GM23338 (cell line): Measurements from ENCODE around the gene CHCHD6. TPM values are rescaled to one million over a fixed set of nuclear protein-coding genes. Genes with fewer than 3 reads are reported as not detected.

Experiments
- ATAC-seq: fragments of 200-7000 bp; cut with Tn5 transposase; 3 replicates; pipeline ENCODE4 v1.9.1; 2020
- DNase-seq: peaks from one replicate; pipeline ENCODE4 v3.0.0-alpha.2; 2015; ENCODE audit warnings: low spot score
- H2AFZ ChIP-seq: fragments of 200-600 bp; sonication (generic); 2 replicates; pipeline ENCODE4 v1.8.0; 2016; ENCODE audit warnings: antibody characterized with exemption, mild to moderate bottlenecking, moderate library complexity
- H3F3A ChIP-seq: fragments of 200-600 bp; sonication (generic); replicated peaks from 2 replicates; pipeline ENCODE4 v1.8.0; 2017; ENCODE audit warnings: antibody characterized with exemption, mixed run types, low read depth
- H3K27ac ChIP-seq: fragments of 200-600 bp; sonication (generic); 2 replicates; pipeline ENCODE4 v1.6.1; 2016; ENCODE audit warnings: low read depth
- H3K27me3 ChIP-seq: fragments of 200-600 bp; sonication (generic); 2 replicates; pipeline ENCODE4 v1.8.0; 2016; ENCODE audit warnings: mild to moderate bottlenecking, mixed run types, moderate library complexity; ENCODE audit not compliant: insufficient read depth
- H3K36me3 ChIP-seq: fragments of 200-600 bp; sonication (generic); 2 replicates; pipeline ENCODE4 v1.8.0; 2016; ENCODE audit warnings: mild to moderate bottlenecking; ENCODE audit not compliant: insufficient read depth
- H3K4me1 ChIP-seq: fragments of 200-600 bp; sonication (generic); 2 replicates; pipeline ENCODE4 v1.8.0; 2016; ENCODE audit warnings: mild to moderate bottlenecking, moderate library complexity; ENCODE audit not compliant: insufficient read depth
- H3K4me2 ChIP-seq: fragments of 200-600 bp; sonication (generic); 2 replicates; pipeline ENCODE4 v1.7.1; 2017; ENCODE audit warnings: mixed run types
- H3K4me3 ChIP-seq: fragments of 200-600 bp; sonication (generic); 2 replicates; pipeline ENCODE4 v1.6.1; 2016; ENCODE audit warnings: mixed run types
- H3K79me2 ChIP-seq: fragments of 200-600 bp; sonication (generic); replicated peaks from 2 replicates; pipeline ENCODE4 v1.8.0; 2017; ENCODE audit warnings: mild to moderate bottlenecking; ENCODE audit not compliant: insufficient read depth
- H3K9me2 ChIP-seq: fragments of 200-600 bp; sonication (generic); 2 replicates; pipeline ENCODE4 v1.8.0; 2017; ENCODE audit not compliant: insufficient read depth
- H4K20me1 ChIP-seq: fragments of 200-600 bp; sonication (generic); replicated peaks from 2 replicates; pipeline ENCODE4 v1.8.0; 2017; ENCODE audit warnings: mild to moderate bottlenecking; ENCODE audit not compliant: insufficient read depth
- H3K27ac Mint-ChIP-seq: 2 replicates; pipeline ENCODE4 v1.8.0; 2020; ENCODE audit warnings: inconsistent platforms, mild to moderate bottlenecking, moderate library complexity, mixed read lengths
- H3K27me3 Mint-ChIP-seq: 3 replicates; pipeline ENCODE4 v1.8.0; 2022; ENCODE audit warnings: low read depth, mild to moderate bottlenecking, moderate library complexity, mixed read lengths, inconsistent platforms; ENCODE audit not compliant: insufficient read depth, poor library complexity
- H3K36me3 Mint-ChIP-seq: 3 replicates; pipeline ENCODE4 v1.8.0; 2021; ENCODE audit warnings: low read depth, mild to moderate bottlenecking, inconsistent platforms, moderate library complexity, mixed read lengths
- H3K4me1 Mint-ChIP-seq: 3 replicates; pipeline ENCODE4 v1.8.0; 2020; ENCODE audit warnings: mild to moderate bottlenecking, inconsistent platforms, mixed read lengths
- H3K4me3 Mint-ChIP-seq: 3 replicates; pipeline ENCODE4 v1.8.0; 2021; ENCODE audit warnings: moderate library complexity, mild to moderate bottlenecking, inconsistent platforms, mixed read lengths
- H3K9me3 Mint-ChIP-seq: 3 replicates; pipeline ENCODE4 v1.8.0; 2020; ENCODE audit warnings: moderate library complexity, mild to moderate bottlenecking, inconsistent platforms, mixed read lengths
- EZH2phosphoT487 ChIP-seq: fragments of 200-600 bp; sonication (generic); IDR thresholded peaks from one replicate; pipeline ENCODE4 v1.8.1; 2018; ENCODE audit warnings: antibody characterized with exemption; ENCODE audit not compliant: unreplicated experiment
- polyA plus RNA-seq: library from polyadenylated mRNA; unstranded; fragments of >200 nt; fragmentation: Nextera tagmentation; extraction: Ambion mirVana; gene quantifications from 2 replicates; pipeline ENCODE4 v1.2.1, GENCODE V29; 2016
- total RNA-seq: library from RNA; depleted of rRNA; stranded (reverse); fragments of >200 nt; shearing (Covaris generic); gene quantifications from 2 replicates; pipeline ENCODE4 v1.2.3, GENCODE V29; 2014
- TF ChIP-seq, protein P1 (sequence below): fragments of 250-450 bp; sonication (Bioruptor Pico); IDR thresholded peaks from 2 replicates; pipeline ENCODE4 v1.5.0; 2020; ENCODE audit warnings: mild to moderate bottlenecking, moderate library complexity
- TF ChIP-seq, protein P2 (sequence below): IDR thresholded peaks from 2 replicates; pipeline ENCODE4 v1.6.1; 2016; ENCODE audit warnings: antibody characterized with exemption

Gene CHCHD6
- total and polyA plus RNA-seq, 2 experiments from 2014 or later: 28.8 to 43.0 TPM

DNA sequence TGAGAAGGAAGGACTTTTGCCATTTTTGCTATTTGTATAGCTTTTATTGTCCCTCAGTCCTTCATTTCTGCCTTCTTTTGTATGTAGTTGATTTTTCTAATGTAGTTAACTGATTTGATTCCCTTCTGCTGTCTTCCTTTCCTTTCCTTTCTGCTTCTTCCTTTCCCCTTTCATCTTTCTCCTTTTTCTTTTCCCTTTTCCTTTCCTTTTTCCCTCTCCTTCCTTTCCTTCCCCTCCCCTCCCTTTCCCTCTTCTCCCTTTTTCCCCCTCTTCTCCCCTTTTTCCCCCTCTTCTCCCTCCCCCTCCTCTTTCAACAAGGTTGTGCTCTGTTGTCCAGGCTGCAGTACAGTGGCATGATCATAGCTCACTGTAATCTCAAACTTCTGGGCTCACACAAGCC, 59.0 kb downstream of the CHCHD6 start:
- Mint-ChIP-seq H3K36me3 (peaks cover 16% of the 10 kb centered on the region; the same call in 1 of the 3 replicates), H3K27me3 (peaks cover 2% of the 10 kb centered on the region), H3K27ac (no peak overlapping the region), H3K4me3 (no peak overlapping the region), H3K4me1 (peaks cover 9% of the 10 kb centered on the region; the same call in 2 of the 3 replicates), H3K9me3 (peaks cover 3% of the 10 kb centered on the region; the same call in 1 of the 3 replicates)
- H2AFZ ChIP-seq: no peak overlapping the region
- H3F3A ChIP-seq: no peaks in the 10 kb centered on the region
- H3K4me1 ChIP-seq: no peaks in the 10 kb centered on the region; the same call in 1 of the 2 replicates
- H3K4me3 ChIP-seq: no peak overlapping the region
- TF ChIP-seq, protein P1, sequence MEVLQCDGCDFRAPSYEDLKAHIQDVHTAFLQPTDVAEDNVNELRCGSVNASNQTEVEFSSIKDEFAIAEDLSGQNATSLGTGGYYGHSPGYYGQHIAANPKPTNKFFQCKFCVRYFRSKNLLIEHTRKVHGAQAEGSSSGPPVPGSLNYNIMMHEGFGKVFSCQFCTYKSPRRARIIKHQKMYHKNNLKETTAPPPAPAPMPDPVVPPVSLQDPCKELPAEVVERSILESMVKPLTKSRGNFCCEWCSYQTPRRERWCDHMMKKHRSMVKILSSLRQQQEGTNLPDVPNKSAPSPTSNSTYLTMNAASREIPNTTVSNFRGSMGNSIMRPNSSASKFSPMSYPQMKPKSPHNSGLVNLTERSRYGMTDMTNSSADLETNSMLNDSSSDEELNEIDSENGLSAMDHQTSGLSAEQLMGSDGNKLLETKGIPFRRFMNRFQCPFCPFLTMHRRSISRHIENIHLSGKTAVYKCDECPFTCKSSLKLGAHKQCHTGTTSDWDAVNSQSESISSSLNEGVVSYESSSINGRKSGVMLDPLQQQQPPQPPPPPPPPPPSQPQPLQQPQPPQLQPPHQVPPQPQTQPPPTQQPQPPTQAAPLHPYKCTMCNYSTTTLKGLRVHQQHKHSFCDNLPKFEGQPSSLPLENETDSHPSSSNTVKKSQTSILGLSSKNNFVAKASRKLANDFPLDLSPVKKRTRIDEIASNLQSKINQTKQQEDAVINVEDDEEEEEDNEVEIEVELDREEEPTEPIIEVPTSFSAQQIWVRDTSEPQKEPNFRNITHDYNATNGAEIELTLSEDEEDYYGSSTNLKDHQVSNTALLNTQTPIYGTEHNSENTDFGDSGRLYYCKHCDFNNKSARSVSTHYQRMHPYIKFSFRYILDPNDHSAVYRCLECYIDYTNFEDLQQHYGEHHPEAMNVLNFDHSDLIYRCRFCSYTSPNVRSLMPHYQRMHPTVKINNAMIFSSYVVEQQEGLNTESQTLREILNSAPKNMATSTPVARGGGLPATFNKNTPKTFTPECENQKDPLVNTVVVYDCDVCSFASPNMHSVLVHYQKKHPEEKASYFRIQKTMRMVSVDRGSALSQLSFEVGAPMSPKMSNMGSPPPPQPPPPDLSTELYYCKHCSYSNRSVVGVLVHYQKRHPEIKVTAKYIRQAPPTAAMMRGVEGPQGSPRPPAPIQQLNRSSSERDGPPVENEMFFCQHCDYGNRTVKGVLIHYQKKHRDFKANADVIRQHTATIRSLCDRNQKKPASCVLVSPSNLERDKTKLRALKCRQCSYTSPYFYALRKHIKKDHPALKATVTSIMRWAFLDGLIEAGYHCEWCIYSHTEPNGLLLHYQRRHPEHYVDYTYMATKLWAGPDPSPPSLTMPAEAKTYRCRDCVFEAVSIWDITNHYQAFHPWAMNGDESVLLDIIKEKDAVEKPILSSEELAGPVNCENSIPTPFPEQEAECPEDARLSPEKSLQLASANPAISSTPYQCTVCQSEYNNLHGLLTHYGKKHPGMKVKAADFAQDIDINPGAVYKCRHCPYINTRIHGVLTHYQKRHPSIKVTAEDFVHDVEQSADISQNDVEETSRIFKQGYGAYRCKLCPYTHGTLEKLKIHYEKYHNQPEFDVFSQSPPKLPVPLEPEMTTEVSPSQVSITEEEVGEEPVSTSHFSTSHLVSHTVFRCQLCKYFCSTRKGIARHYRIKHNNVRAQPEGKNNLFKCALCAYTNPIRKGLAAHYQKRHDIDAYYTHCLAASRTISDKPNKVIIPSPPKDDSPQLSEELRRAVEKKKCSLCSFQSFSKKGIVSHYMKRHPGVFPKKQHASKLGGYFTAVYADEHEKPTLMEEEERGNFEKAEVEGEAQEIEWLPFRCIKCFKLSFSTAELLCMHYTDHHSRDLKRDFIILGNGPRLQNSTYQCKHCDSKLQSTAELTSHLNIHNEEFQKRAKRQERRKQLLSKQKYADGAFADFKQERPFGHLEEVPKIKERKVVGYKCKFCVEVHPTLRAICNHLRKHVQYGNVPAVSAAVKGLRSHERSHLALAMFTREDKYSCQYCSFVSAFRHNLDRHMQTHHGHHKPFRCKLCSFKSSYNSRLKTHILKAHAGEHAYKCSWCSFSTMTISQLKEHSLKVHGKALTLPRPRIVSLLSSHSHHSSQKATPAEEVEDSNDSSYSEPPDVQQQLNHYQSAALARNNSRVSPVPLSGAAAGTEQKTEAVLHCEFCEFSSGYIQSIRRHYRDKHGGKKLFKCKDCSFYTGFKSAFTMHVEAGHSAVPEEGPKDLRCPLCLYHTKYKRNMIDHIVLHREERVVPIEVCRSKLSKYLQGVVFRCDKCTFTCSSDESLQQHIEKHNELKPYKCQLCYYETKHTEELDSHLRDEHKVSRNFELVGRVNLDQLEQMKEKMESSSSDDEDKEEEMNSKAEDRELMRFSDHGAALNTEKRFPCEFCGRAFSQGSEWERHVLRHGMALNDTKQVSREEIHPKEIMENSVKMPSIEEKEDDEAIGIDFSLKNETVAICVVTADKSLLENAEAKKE (CRISPR knock-in tag): no peak
- no peaks in the 10 kb centered on the region for H3K9me2 ChIP-seq
- H3K36me3 ChIP-seq: no peaks in the 10 kb centered on the region
- no peaks in the 10 kb centered on the region for H3K27me3 ChIP-seq
- ATAC-seq (no peak), DNase-seq (no peak)
- H3K4me2 ChIP-seq: no peak overlapping the region
- no peak overlapping the region for H3K27ac ChIP-seq
- 0 out of 2 replicates have a peak, but pooled peaks cover 4% of the 10 kb centered on the region for H3K79me2 ChIP-seq
- H4K20me1 ChIP-seq: no peaks in the 10 kb centered on the region; the same call in 1 of the 2 replicates

DNA sequence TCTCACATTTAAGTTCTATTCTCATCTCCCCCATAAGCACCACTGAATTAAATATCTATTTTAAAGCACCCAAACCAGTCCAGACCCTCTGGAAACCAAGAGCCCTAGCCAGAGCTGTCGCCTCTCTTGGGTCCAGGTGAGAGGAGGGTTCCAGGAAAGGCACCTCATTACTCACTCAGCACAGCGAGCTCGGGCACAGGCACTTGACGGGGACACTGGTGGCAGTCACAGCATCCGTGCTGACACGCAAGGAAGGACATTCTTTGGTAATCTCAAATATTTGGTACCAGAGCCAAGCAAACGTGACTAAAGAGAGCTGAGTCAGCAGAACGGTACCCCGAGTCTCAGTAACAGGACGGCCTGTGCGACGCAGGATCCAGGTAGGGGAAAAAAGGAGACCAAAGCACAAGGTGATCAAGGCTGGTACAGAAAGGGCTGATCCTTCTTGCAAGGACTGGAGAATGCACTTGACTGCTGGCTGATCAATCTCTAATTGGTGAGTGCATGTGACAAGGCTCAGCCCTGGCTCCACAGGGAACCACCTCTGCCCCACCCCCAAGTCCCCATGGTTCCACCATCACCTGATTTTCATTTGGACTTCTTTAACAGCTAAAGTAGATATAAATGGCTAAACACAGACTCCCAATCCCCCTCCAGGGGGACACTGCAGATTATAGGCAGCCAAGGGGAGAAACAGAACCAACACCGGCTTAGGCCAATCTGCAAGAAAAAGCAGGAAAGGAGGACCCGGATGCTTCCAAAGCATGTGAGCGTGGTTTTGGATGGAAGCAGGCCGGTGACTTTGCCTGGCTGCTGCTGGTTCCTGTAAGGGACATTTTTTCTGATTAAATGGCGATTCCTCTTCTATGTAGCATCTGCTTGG, 61.4 kb downstream of the CHCHD6 start:
- Histone ChIP-seq H2AFZ (no peak overlapping the region), H3K4me2 (no peak overlapping the region), H3K27ac (no peak overlapping the region), H3F3A (no peaks in the 10 kb centered on the region), H3K4me3 (no peak overlapping the region), H4K20me1 (no peaks in the 10 kb centered on the region; the same call in 1 of the 2 replicates), H3K79me2 (peaks cover 17% of the 10 kb centered on the region), H3K4me1 (no peaks in the 10 kb centered on the region), H3K27me3 (no peaks in the 10 kb centered on the region), H3K9me2 (no peaks in the 10 kb centered on the region), H3K36me3 (no peaks in the 10 kb centered on the region)
- DNase-seq (no peak), ATAC-seq (no peak)
- H3K36me3 Mint-ChIP-seq: peaks cover 17% of the 10 kb centered on the region; the same call in 2 of the 3 replicates
- peaks cover 9% of the 10 kb centered on the region; the same call in 2 of the 3 replicates for H3K4me1 Mint-ChIP-seq
- H3K4me3 Mint-ChIP-seq: no peak overlapping the region
- H3K27ac Mint-ChIP-seq: no peak overlapping the region; the same call in 1 of the 2 replicates
- H3K27me3 Mint-ChIP-seq: peaks cover 2% of the 10 kb centered on the region
- peaks cover 8% of the 10 kb centered on the region for H3K9me3 Mint-ChIP-seq
- no peak for TF ChIP-seq EZH2phosphoT487
- TF ChIP-seq, protein P2, sequence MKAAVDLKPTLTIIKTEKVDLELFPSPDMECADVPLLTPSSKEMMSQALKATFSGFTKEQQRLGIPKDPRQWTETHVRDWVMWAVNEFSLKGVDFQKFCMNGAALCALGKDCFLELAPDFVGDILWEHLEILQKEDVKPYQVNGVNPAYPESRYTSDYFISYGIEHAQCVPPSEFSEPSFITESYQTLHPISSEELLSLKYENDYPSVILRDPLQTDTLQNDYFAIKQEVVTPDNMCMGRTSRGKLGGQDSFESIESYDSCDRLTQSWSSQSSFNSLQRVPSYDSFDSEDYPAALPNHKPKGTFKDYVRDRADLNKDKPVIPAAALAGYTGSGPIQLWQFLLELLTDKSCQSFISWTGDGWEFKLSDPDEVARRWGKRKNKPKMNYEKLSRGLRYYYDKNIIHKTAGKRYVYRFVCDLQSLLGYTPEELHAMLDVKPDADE: no peak
